GF-D8 (cell line): ENCODE measurements around the gene CGRRF1.

ENCODE experiments used
- DNase-seq: peaks from one replicate; lab custom pipeline; 2025; lab: John Stamatoyannopoulos, UW

CGRRF1 gene

GRCh38 chr14:54509546-54510501, at the start of gene CGRRF1:
CGRRF1 (plus strand) TSS chr14:54509906; CDS start chr14:54509960, 54 bp downstream.
- peak; percentile 86 for DNase-seq

- no peak for DNase-seq
Observed at GRCh38 chr14:54462048-54462447, 47.7 kb upstream of the CGRRF1 start.

- DNase-seq, result no peak
Observed at GRCh38 chr14:54465654-54466053, 44.1 kb upstream of the CGRRF1 start.

- no peak for DNase-seq
Observed at GRCh38 chr14:54467280-54467679, 42.4 kb upstream of the CGRRF1 start.

- DNase-seq, result no peak
Observed at GRCh38 chr14:54470701-54471100, 39.0 kb upstream of the CGRRF1 start.

GRCh38 chr14:54471641-54472040, 38.1 kb upstream of the CGRRF1 start:
- no peak for DNase-seq

- DNase-seq, result no peak
Observed at GRCh38 chr14:54472315-54472714, 37.4 kb upstream of the CGRRF1 start.

- no peak for DNase-seq
Observed at GRCh38 chr14:54474232-54474793, 35.4 kb upstream of the CGRRF1 start.

- DNase-seq, result no peak
Observed at GRCh38 chr14:54475187-54475899, 34.4 kb upstream of the CGRRF1 start.

GRCh38 chr14:54475911-54476310, 33.8 kb upstream of the CGRRF1 start:
- no peak for DNase-seq

- no peak for DNase-seq
Observed at GRCh38 chr14:54478636-54479215, 31.0 kb upstream of the CGRRF1 start.

- no peak for DNase-seq
Observed at GRCh38 chr14:54480830-54481562, 28.7 kb upstream of the CGRRF1 start.

- no peak for DNase-seq
Observed at GRCh38 chr14:54481695-54482094, 28.0 kb upstream of the CGRRF1 start.

- no peak for DNase-seq
Observed at GRCh38 chr14:54483073-54483745, 26.5 kb upstream of the CGRRF1 start.

- no peak for DNase-seq
Observed at GRCh38 chr14:54483846-54484245, 25.9 kb upstream of the CGRRF1 start.

- no peak for DNase-seq
Observed at GRCh38 chr14:54486685-54487084, 23.0 kb upstream of the CGRRF1 start.

- no peak for DNase-seq
Observed at GRCh38 chr14:54487771-54488170, 21.9 kb upstream of the CGRRF1 start.

GRCh38 chr14:54488318-54488645, 21.4 kb upstream of the CGRRF1 start:
- DNase-seq, result no peak

GRCh38 chr14:54488646-54489317, 20.9 kb upstream of the CGRRF1 start, which contains the start of gene GMFB:
GMFB (minus strand) TSS chr14:54488980; CDS start chr14:54488927, 53 bp downstream.
- DNase-seq, result peak; percentile 73

- DNase-seq, result no peak
Observed at GRCh38 chr14:54489318-54489683, 20.4 kb upstream of the CGRRF1 start.
